Neural cell (in vitro differentiated cells): ENCODE results near the gene PPP1R11. TPM values are rescaled to one million over a fixed set of nuclear protein-coding genes. Genes with fewer than 3 reads are reported as not detected.

Experiments used
- H2AFZ ChIP-seq: fragments of 200-600, 300-800 bp; sonication (generic), shearing (Covaris generic); 2 replicates; pipeline ENCODE4 v1.6.0; 2014; ENCODE audit warnings: low read depth, mild to moderate bottlenecking, antibody characterized with exemption, low read length, moderate library complexity
- H3F3A ChIP-seq: fragments of 200-600 bp; shearing (Covaris generic); 2 replicates; pipeline ENCODE4 v1.6.1; 2016; ENCODE audit warnings: mild to moderate bottlenecking, moderate library complexity, mixed read lengths, antibody characterized with exemption, low read length; ENCODE audit not compliant: insufficient read depth, poor library complexity, severe bottlenecking
- H3K27ac ChIP-seq: fragments of 200-600, 300-800 bp; sonication (generic), shearing (Covaris generic); 2 replicates; pipeline ENCODE4 v1.5.1; 2014; ENCODE audit warnings: mild to moderate bottlenecking, low read length, moderate library complexity
- H3K27me3 ChIP-seq: fragments of 300-800, 200-600 bp; sonication (generic), shearing (Covaris generic); 2 replicates; pipeline ENCODE4 v1.6.0; 2014; ENCODE audit warnings: mild to moderate bottlenecking, low read depth, low read length, moderate library complexity; ENCODE audit not compliant: insufficient read depth
- H3K36me3 ChIP-seq: fragments of 300-800, 200-600 bp; sonication (generic), shearing (Covaris generic); 2 replicates; pipeline ENCODE4 v1.5.1; 2014; ENCODE audit warnings: mild to moderate bottlenecking, antibody characterized with exemption, low read length, moderate library complexity; ENCODE audit not compliant: insufficient read depth
- H3K4me2 ChIP-seq: fragments of 300-800, 200-600 bp; sonication (generic), shearing (Covaris generic); 2 replicates; pipeline ENCODE4 v1.6.0; 2014; ENCODE audit warnings: mild to moderate bottlenecking, low read length
- H3K4me3 ChIP-seq: fragments of 300-800, 200-600 bp; sonication (generic), shearing (Covaris generic); 2 replicates; pipeline ENCODE4 v1.5.1; 2014; ENCODE audit warnings: mild to moderate bottlenecking, low read length, moderate library complexity
- H3K79me2 ChIP-seq: fragments of 200-600 bp; shearing (Covaris generic); replicated peaks from 2 replicates; pipeline ENCODE4 v1.6.0; 2014; ENCODE audit warnings: mild to moderate bottlenecking, low read length, moderate library complexity; ENCODE audit not compliant: insufficient read depth
- H3K9ac ChIP-seq: fragments of 300-800, 200-600 bp; sonication (generic), shearing (Covaris generic); 2 replicates; pipeline ENCODE4 v1.6.1; 2016; ENCODE audit warnings: mild to moderate bottlenecking, low read length, mixed read lengths
- H3K9me2 ChIP-seq: fragments of 200-600 bp; shearing (Covaris generic); 2 replicates; pipeline ENCODE4 v1.6.1; 2016; ENCODE audit warnings: mild to moderate bottlenecking, low read length, mixed read lengths; ENCODE audit not compliant: insufficient read depth
- H3K9me3 ChIP-seq: fragments of 200-600, 300-800 bp; sonication (generic), shearing (Covaris generic); 2 replicates; pipeline ENCODE4 v1.6.1; 2016; ENCODE audit warnings: mild to moderate bottlenecking, mixed run types, low read length, moderate library complexity, mixed read lengths
- H4K20me1 ChIP-seq: fragments of 200-600 bp; shearing (Covaris generic); 2 replicates; pipeline ENCODE4 v1.6.1; 2016; ENCODE audit warnings: mild to moderate bottlenecking, mixed run types; ENCODE audit not compliant: insufficient read depth
- CTCF ChIP-seq: fragments of 450-650 bp; IDR thresholded peaks from 2 replicates; pipeline ENCODE4 v1.5.1; 2014; ENCODE audit warnings: antibody characterized with exemption, mild to moderate bottlenecking, moderate library complexity; ENCODE audit not compliant: poor library complexity, severe bottlenecking
- EP300 ChIP-seq: fragments of 450-650 bp; conservative IDR thresholded peaks from 2 replicates; pipeline ENCODE4 v1.6.1; 2014; ENCODE audit warnings: antibody characterized with exemption, mild to moderate bottlenecking, moderate library complexity; ENCODE audit not compliant: poor library complexity, severe bottlenecking
- EZH2 ChIP-seq: fragments of 200-600, 300-800 bp; shearing (Covaris generic), sonication (generic); IDR thresholded peaks from 2 replicates; pipeline ENCODE4 v1.6.1; 2014; ENCODE audit warnings: antibody characterized with exemption, low read length, borderline replicate concordance, mild to moderate bottlenecking; ENCODE audit not compliant: insufficient read depth, poor library complexity, severe bottlenecking
- MXI1 ChIP-seq: fragments of 450-650 bp; conservative IDR thresholded peaks from 2 replicates; pipeline ENCODE4 v1.6.1; 2014; ENCODE audit warnings: antibody characterized with exemption, mild to moderate bottlenecking; ENCODE audit not compliant: poor library complexity, severe bottlenecking
- POLR2AphosphoS5 ChIP-seq: IDR thresholded peaks from 2 replicates; pipeline ENCODE4 v1.6.1; 2012
- RAD21 ChIP-seq: fragments of 450-650 bp; conservative IDR thresholded peaks from 2 replicates; pipeline ENCODE4 v1.6.1; 2014; ENCODE audit warnings: antibody characterized with exemption, mild to moderate bottlenecking, moderate library complexity
- REST ChIP-seq: IDR thresholded peaks from 2 replicates; pipeline ENCODE4 v1.6.1; 2012; ENCODE audit warnings: borderline replicate concordance
- SMC3 ChIP-seq: fragments of 450-650 bp; conservative IDR thresholded peaks from 2 replicates; pipeline ENCODE4 v1.6.1; 2014; ENCODE audit warnings: antibody characterized with exemption, mild to moderate bottlenecking, moderate library complexity; ENCODE audit not compliant: poor library complexity
- TAF1 ChIP-seq: IDR thresholded peaks from 2 replicates; pipeline ENCODE4 v1.6.1; 2012; ENCODE audit warnings: low read depth
- polyA plus RNA-seq: library from polyadenylated mRNA; depleted of rRNA; stranded (reverse); fragments of >200 nt; gene quantifications from 2 replicates; pipeline ENCODE4 v1.2.3, GENCODE V29; 2014

PPP1R11 gene
- polyA plus RNA-seq, 1 donor from 2014 or later, result 39.7 TPM

- TF ChIP-seq REST (no peak), POLR2AphosphoS5 (peak; percentile 42)
- no peak overlapping the region for H3K4me3 ChIP-seq
- H3K9me3 ChIP-seq, result no peaks in the 10 kb centered on the region
- no peak overlapping the region for H2AFZ ChIP-seq
- no peak overlapping the region for H3K4me2 ChIP-seq
- H3K27me3 ChIP-seq, result no peaks in the 10 kb centered on the region
- H3K9ac ChIP-seq, result no peak overlapping the region
- no peaks in the 10 kb centered on the region for H4K20me1 ChIP-seq
- no peaks in the 10 kb centered on the region for H3K9me2 ChIP-seq
- no peak overlapping the region for H3K27ac ChIP-seq
- H3K79me2 ChIP-seq, result no peaks in the 10 kb centered on the region
- no peaks in the 10 kb centered on the region for H3F3A ChIP-seq
- H3K36me3 ChIP-seq, result no peaks in the 10 kb centered on the region
Observed at GRCh38 chr6:30042476-30042875, 24.5 kb upstream of the PPP1R11 start.

GRCh38 chr6:30042914-30043313 is 24.1 kb upstream of the PPP1R11 start:
- no peak overlapping the region for H3K4me3 ChIP-seq

More at GRCh38 chr6:30042914-30043313, 24.1 kb upstream of the PPP1R11 start:
- Histone ChIP-seq H3K9me2 (no peaks in the 10 kb centered on the region), H3F3A (no peaks in the 10 kb centered on the region), H3K27ac (no peak overlapping the region), H3K36me3 (no peaks in the 10 kb centered on the region), H3K79me2 (no peaks in the 10 kb centered on the region), H3K4me2 (no peak overlapping the region), H4K20me1 (no peaks in the 10 kb centered on the region), H3K9ac (no peak overlapping the region), H2AFZ (no peak overlapping the region), H3K9me3 (no peaks in the 10 kb centered on the region), H3K27me3 (no peaks in the 10 kb centered on the region)
- no peak for TF ChIP-seq EP300
- no peak for TF ChIP-seq TAF1
- TF ChIP-seq CTCF, result no peak
- TF ChIP-seq RAD21, result no peak
- no peak for TF ChIP-seq EZH2
- no peak for TF ChIP-seq REST
- TF ChIP-seq SMC3, result no peak
- TF ChIP-seq POLR2AphosphoS5, result no peak
- TF ChIP-seq MXI1, result no peak
